Kidney capillary endothelial cell (primary cell): Measurements from ENCODE around the gene MLANA.

ENCODE experiments used
- DNase-seq: peaks from one replicate; pipeline ENCODE4 v3.0.0-alpha.2; 2018; ENCODE audit warnings: low spot score

The MLANA gene

GRCh38 chr9:5902377-5902776 lies 11.7 kb downstream of the MLANA start:
- no peak for DNase-seq

GRCh38 chr9:5908918-5909317 lies 18.2 kb downstream of the MLANA start:
- DNase-seq, result no peak

GRCh38 chr9:5909976-5910375 lies 19.3 kb downstream of the MLANA start:
- DNase-seq, result no peak

- no peak for DNase-seq
Measured at GRCh38 chr9:5910413-5911057, 19.8 kb downstream of the MLANA start.

- no peak for DNase-seq
Measured at GRCh38 chr9:5915438-5915837, 24.7 kb downstream of the MLANA start.

GRCh38 chr9:5917273-5917672 lies 26.6 kb downstream of the MLANA start:
- no peak for DNase-seq

- DNase-seq, result no peak
Measured at GRCh38 chr9:5917888-5918287, 27.2 kb downstream of the MLANA start.

- no peak for DNase-seq
Measured at GRCh38 chr9:5918460-5918859, 27.8 kb downstream of the MLANA start.

- DNase-seq, result no peak
Measured at GRCh38 chr9:5920860-5921328, 30.2 kb downstream of the MLANA start.

- no peak for DNase-seq
Measured at GRCh38 chr9:5922192-5922591, 31.5 kb downstream of the MLANA start.

- no peak for DNase-seq
Measured at GRCh38 chr9:5931657-5932056, 41.0 kb downstream of the MLANA start.

GRCh38 chr9:5938449-5938848 lies 47.8 kb downstream of the MLANA start:
- no peak for DNase-seq

GRCh38 chr9:5939530-5939929 lies 48.8 kb downstream of the MLANA start:
- no peak for DNase-seq

GRCh38 chr9:5941214-5941613 lies 50.5 kb downstream of the MLANA start:
- no peak for DNase-seq

- DNase-seq, result no peak
Measured at GRCh38 chr9:5945112-5945511, 54.4 kb downstream of the MLANA start.

GRCh38 chr9:5947912-5948311 lies 57.2 kb downstream of the MLANA start:
- DNase-seq, result no peak

GRCh38 chr9:5949103-5949699 lies 58.5 kb downstream of the MLANA start:
- DNase-seq, result peak; percentile 51

GRCh38 chr9:5950261-5950660 lies 59.6 kb downstream of the MLANA start:
- no peak for DNase-seq

GRCh38 chr9:5951686-5952211 lies 61.1 kb downstream of the MLANA start:
- no peak for DNase-seq

- DNase-seq, result no peak
Measured at GRCh38 chr9:5953743-5954707, 63.3 kb downstream of the MLANA start.

GRCh38 chr9:5957166-5957565 lies 66.5 kb downstream of the MLANA start:
- DNase-seq, result no peak

GRCh38 chr9:5958273-5958672 lies 67.6 kb downstream of the MLANA start:
- DNase-seq, result no peak
